Measurements from ENCODE around the gene KCND1.
"Not testable (repeated sequence)": the region's sequence is repeated elsewhere in the genome, so short reads cannot be mapped to it uniquely, and the experiment has no call there.

Gene KCND1

GRCh38 chrX:48971249-48972219, at the start of gene KCND1:
Gene KCND1, minus strand, starts transcription at chrX:48971844. Its CDS starts 1,573 bp downstream, at chrX:48970271.
- DNase-seq (ENCODE audit: low spot score): peak; percentile 51

- no peak for DNase-seq (ENCODE audit: low spot score)
Observed at GRCh38 chrX:49019599-49020249, 48.1 kb upstream of the KCND1 start.

GRCh38 chrX:49019050-49019449, 47.4 kb upstream of the KCND1 start:
- no peak for DNase-seq (ENCODE audit: low spot score)

- no peak for DNase-seq (ENCODE audit: low spot score)
Observed at GRCh38 chrX:49003696-49004095, 32.1 kb upstream of the KCND1 start.

GRCh38 chrX:49002091-49002935, 30.7 kb upstream of the KCND1 start, which contains the start of gene GRIPAP1:
Gene GRIPAP1, minus strand, starts transcription at chrX:49002264. Its CDS starts 35 bp downstream, at chrX:49002229.
- DNase-seq (ENCODE audit: low spot score): peak; percentile 88

- peak; percentile 49 for DNase-seq (ENCODE audit: low spot score)
Observed at GRCh38 chrX:49001521-49002090, 30.0 kb upstream of the KCND1 start.

GRCh38 chrX:49000636-49001035, 29.0 kb upstream of the KCND1 start:
- no peak for DNase-seq (ENCODE audit: low spot score)

GRCh38 chrX:48999030-48999429, 27.4 kb upstream of the KCND1 start:
- peak; percentile 20 for DNase-seq (ENCODE audit: low spot score)

GRCh38 chrX:48998391-48998790, 26.7 kb upstream of the KCND1 start:
- DNase-seq (ENCODE audit: low spot score): no peak

GRCh38 chrX:48997865-48998264, 26.2 kb upstream of the KCND1 start:
- no peak for DNase-seq (ENCODE audit: low spot score)

GRCh38 chrX:48997455-48997854, 25.8 kb upstream of the KCND1 start:
- no peak for DNase-seq (ENCODE audit: low spot score)

GRCh38 chrX:48996969-48997368, 25.3 kb upstream of the KCND1 start:
- DNase-seq (ENCODE audit: low spot score): no peak

GRCh38 chrX:48992341-48992740, 20.7 kb upstream of the KCND1 start:
- no peak for DNase-seq (ENCODE audit: low spot score)

GRCh38 chrX:48989483-48989882, 17.8 kb upstream of the KCND1 start:
- DNase-seq (ENCODE audit: low spot score): no peak

GRCh38 chrX:48983896-48984295, 12.3 kb upstream of the KCND1 start:
- DNase-seq (ENCODE audit: low spot score): no peak

- no peak for DNase-seq (ENCODE audit: low spot score)
Observed at GRCh38 chrX:48983081-48983480, 11.4 kb upstream of the KCND1 start.

GRCh38 chrX:48981178-48981577, 9.5 kb upstream of the KCND1 start:
- no peak for DNase-seq (ENCODE audit: low spot score)

GRCh38 chrX:48980341-48980740, 8.7 kb upstream of the KCND1 start:
- not testable (repeated sequence) for DNase-seq (ENCODE audit: low spot score)

- no peak for DNase-seq (ENCODE audit: low spot score)
Observed at GRCh38 chrX:48978226-48978625, 6.6 kb upstream of the KCND1 start.

GRCh38 chrX:48976086-48976485, 4.4 kb upstream of the KCND1 start:
- DNase-seq (ENCODE audit: low spot score): no peak

- DNase-seq (ENCODE audit: low spot score): no peak
Observed at GRCh38 chrX:48975541-48975940, 3.9 kb upstream of the KCND1 start.

- no peak for DNase-seq (ENCODE audit: low spot score)
Observed at GRCh38 chrX:48975041-48975440, 3.4 kb upstream of the KCND1 start.
